ENCODE measurements around the gene LRP2. TPM values are rescaled to one million over a fixed set of nuclear protein-coding genes. Genes with fewer than 3 reads are reported as not detected.
A peak's percentile ranks its signal among the peaks of the same experiment; 100 is the strongest.

LRP2 gene
- total RNA-seq, 1 donor from 2014 or later, result 0.24 TPM

- Mint-ChIP-seq H3K27me3 (ENCODE audit: unreplicated experiment) (peaks cover 53% of the 10 kb centered on the region), H3K9me3 (ENCODE audit: unreplicated experiment) (no peaks in the 10 kb centered on the region), H3K27ac (ENCODE audit: unreplicated experiment) (no peak overlapping the region), H3K4me1 (ENCODE audit: unreplicated experiment) (peaks cover 40% of the 10 kb centered on the region), H3K36me3 (ENCODE audit: unreplicated experiment) (no peaks in the 10 kb centered on the region), H3K4me3 (ENCODE audit: unreplicated experiment) (peak overlapping the region; percentile 74)
- no peak for TF ChIP-seq CTCF (IDR thresholded peaks at IDR 0.05)
- DNase-seq (ENCODE audit: extremely low spot score, unreplicated experiment), result no peak
These were observed 622 bp downstream of the LRP2 start for GRCh38 chr2:169361706-169362117.

GRCh38 chr2:169360984-169361705 is 1.2 kb downstream of the LRP2 start:
- no peaks in the 10 kb centered on the region for H3K36me3 Mint-ChIP-seq (ENCODE audit: unreplicated experiment)
- TF ChIP-seq CTCF (IDR thresholded peaks at IDR 0.05), result no peak
- no peak overlapping the region for H3K27ac Mint-ChIP-seq (ENCODE audit: unreplicated experiment)
- peaks cover 40% of the 10 kb centered on the region for H3K4me1 Mint-ChIP-seq (ENCODE audit: unreplicated experiment)
- no peak for DNase-seq (ENCODE audit: extremely low spot score, unreplicated experiment)
- H3K27me3 Mint-ChIP-seq (ENCODE audit: unreplicated experiment), result peaks cover 58% of the 10 kb centered on the region
- no peaks in the 10 kb centered on the region for H3K9me3 Mint-ChIP-seq (ENCODE audit: unreplicated experiment)
- peak overlapping the region; percentile 74 for H3K4me3 Mint-ChIP-seq (ENCODE audit: unreplicated experiment)

GRCh38 chr2:169358016-169358415 is 4.3 kb downstream of the LRP2 start:
- Mint-ChIP-seq H3K27me3 (ENCODE audit: unreplicated experiment) (peaks cover 62% of the 10 kb centered on the region), H3K4me3 (ENCODE audit: unreplicated experiment) (no peak overlapping the region), H3K9me3 (ENCODE audit: unreplicated experiment) (no peaks in the 10 kb centered on the region), H3K4me1 (ENCODE audit: unreplicated experiment) (peaks cover 18% of the 10 kb centered on the region), H3K27ac (ENCODE audit: unreplicated experiment) (no peak overlapping the region), H3K36me3 (ENCODE audit: unreplicated experiment) (no peaks in the 10 kb centered on the region)
- no peak for DNase-seq (ENCODE audit: extremely low spot score, unreplicated experiment)
- TF ChIP-seq CTCF (IDR thresholded peaks at IDR 0.05), result no peak

- TF ChIP-seq CTCF (IDR thresholded peaks at IDR 0.05), result no peak
- H3K9me3 Mint-ChIP-seq (ENCODE audit: unreplicated experiment), result no peaks in the 10 kb centered on the region
- no peaks in the 10 kb centered on the region for H3K4me1 Mint-ChIP-seq (ENCODE audit: unreplicated experiment)
- peaks cover 35% of the 10 kb centered on the region for H3K27me3 Mint-ChIP-seq (ENCODE audit: unreplicated experiment)
- H3K4me3 Mint-ChIP-seq (ENCODE audit: unreplicated experiment), result no peak overlapping the region
- no peak overlapping the region for H3K27ac Mint-ChIP-seq (ENCODE audit: unreplicated experiment)
- no peak for DNase-seq (ENCODE audit: extremely low spot score, unreplicated experiment)
- H3K36me3 Mint-ChIP-seq (ENCODE audit: unreplicated experiment), result no peaks in the 10 kb centered on the region
These were observed 8.1 kb downstream of the LRP2 start for GRCh38 chr2:169354244-169354643.

- Mint-ChIP-seq H3K9me3 (ENCODE audit: unreplicated experiment) (no peaks in the 10 kb centered on the region), H3K27ac (ENCODE audit: unreplicated experiment) (no peak overlapping the region), H3K36me3 (ENCODE audit: unreplicated experiment) (no peaks in the 10 kb centered on the region), H3K27me3 (ENCODE audit: unreplicated experiment) (peaks cover 19% of the 10 kb centered on the region), H3K4me3 (ENCODE audit: unreplicated experiment) (no peak overlapping the region), H3K4me1 (ENCODE audit: unreplicated experiment) (no peaks in the 10 kb centered on the region)
- no peak for DNase-seq (ENCODE audit: extremely low spot score, unreplicated experiment)
- no peak for TF ChIP-seq CTCF (IDR thresholded peaks at IDR 0.05)
These were observed 10.6 kb downstream of the LRP2 start for GRCh38 chr2:169351725-169352124.
